Ascending aorta (tissue), 2 donors: ENCODE measurements around the gene RGS3. TPM values are rescaled to one million over a fixed set of nuclear protein-coding genes. Genes with fewer than 3 reads are reported as not detected.
"Not testable (repeated sequence)": the region's sequence is repeated elsewhere in the genome, so short reads cannot be mapped to it uniquely, and the experiment has no call there.

Experiments
- DNase-seq, 2 donors: peaks; one replicate each; pipeline ENCODE4 v3.0.0-alpha.2; 2019; ENCODE audit warnings: low spot score in 2 of 2
- H3K27ac ChIP-seq, 2 donors: fragments of 200-600 bp; sonication (generic); one replicate each; pipeline ENCODE4 v1.5.1; 2016 to 2017; ENCODE audit warnings: mild to moderate bottlenecking in 1 of 2
- H3K27me3 ChIP-seq: fragments of 200-600 bp; sonication (generic); one replicate; pipeline ENCODE4 v1.5.1; 2017
- H3K36me3 ChIP-seq, 2 donors: fragments of 200-600 bp; sonication (generic); one replicate each; pipeline ENCODE4 v1.5.1; 2016
- H3K4me1 ChIP-seq, 2 donors: fragments of 200-600 bp; sonication (generic); one replicate each; pipeline ENCODE4 v1.5.1; 2016 to 2017; ENCODE audit warnings: mild to moderate bottlenecking in 1 of 2
- H3K4me3 ChIP-seq, 2 donors: fragments of 200-600 bp; sonication (generic); one replicate each; pipeline ENCODE4 v1.5.1; 2016 to 2017; ENCODE audit warnings: mild to moderate bottlenecking in 1 of 2
- H3K9me3 ChIP-seq, 2 donors: fragments of 200-600 bp; sonication (generic); one replicate each; pipeline ENCODE4 v1.5.1; 2016
- CTCF ChIP-seq, 3 experiments: fragments of 200-600 bp in 2 of 3; fragments of 450-650 bp in 1 of 3; sonication (generic) in 2 of 3; IDR thresholded peaks; one replicate each; pipeline ENCODE4 v1.5.1; 2016 to 2019; ENCODE audit warnings: antibody characterized with exemption in 3 of 3, mild to moderate bottlenecking in 1 of 3, moderate library complexity in 1 of 3
- intact Hi-C: fragments of 100-400 bp; cut with DNase I; formaldehyde crosslinking; loops from one replicate; pipeline ENCODE4 v1.15.1; 2023
- total RNA-seq: library from RNA; depleted of rRNA; stranded (reverse); fragments of >200 nt; gene quantifications from one replicate; pipeline ENCODE4 v1.1.0, GENCODE V29; 2016

Gene RGS3
- total RNA-seq, 1 donor from 2014 or later = 125 TPM

- peaks cover 12 to 14% of the 10 kb centered on the region in 2 donors for H3K36me3 ChIP-seq
- H3K27ac ChIP-seq = peak overlapping the region; percentile 85 to 92
- H3K9me3 ChIP-seq = no peaks in the 10 kb centered on the region
- H3K4me1 ChIP-seq = peaks cover 13 to 17% of the 10 kb centered on the region in 2 donors
- intact Hi-C loops = no loop called here
- H3K4me3 ChIP-seq = no peak overlapping the region
- no peaks in the 10 kb centered on the region for H3K27me3 ChIP-seq
- no peak for TF ChIP-seq CTCF (IDR thresholded peaks at IDR 0.05)
- peak in 1 of 2 donors; percentile 27 for DNase-seq
Observed at GRCh38 chr9:113547501-113547900, 84.0 kb downstream of the RGS3 start.

- Histone ChIP-seq H3K27me3 (no peaks in the 10 kb centered on the region), H3K36me3 (peaks cover 6 to 10% of the 10 kb centered on the region in 2 donors), H3K4me3 (no peak overlapping the region), H3K9me3 (no peaks in the 10 kb centered on the region), H3K27ac (peak overlapping the region; percentile 85 to 92), H3K4me1 (peaks cover 13 to 17% of the 10 kb centered on the region in 2 donors)
- DNase-seq = peak; percentile 55 to 83
- intact Hi-C loops = no loop called here
- TF ChIP-seq CTCF (IDR thresholded peaks at IDR 0.05) = no peak
Observed at GRCh38 chr9:113548221-113549041, 84.9 kb downstream of the RGS3 start.

GRCh38 chr9:113549892-113550291, 86.4 kb downstream of the RGS3 start:
- H3K4me3 ChIP-seq, H3K27me3 ChIP-seq, intact Hi-C loops, H3K9me3 ChIP-seq, H3K36me3 ChIP-seq: not testable (repeated sequence)
- DNase-seq = peak in 1 of 2 donors; percentile 21
- H3K27ac ChIP-seq = peak overlapping the region in 1 of 2 donors; percentile 85
- peaks cover 13 to 17% of the 10 kb centered on the region in 2 donors for H3K4me1 ChIP-seq

- no peaks in the 10 kb centered on the region for H3K27me3 ChIP-seq
- H3K36me3 ChIP-seq = no peaks in the 10 kb centered on the region
- H3K4me1 ChIP-seq = peaks cover 6 to 15% of the 10 kb centered on the region in 2 donors
- intact Hi-C loops = loop anchor here (5.0 kb wide), 1 partner anchor 35 kb away; no protein-coding TSS in a partner anchor
- no peak for TF ChIP-seq CTCF (IDR thresholded peaks at IDR 0.05)
- H3K4me3 ChIP-seq = no peak overlapping the region
- H3K9me3 ChIP-seq = no peaks in the 10 kb centered on the region
- DNase-seq = peak in 1 of 2 donors; percentile 28
- H3K27ac ChIP-seq = peak overlapping the region; percentile 59 to 72
Observed at GRCh38 chr9:113556877-113557593, 93.5 kb downstream of the RGS3 start.

- intact Hi-C loops = loop anchor here (5.0 kb wide), 1 partner anchor 37 kb away; no protein-coding TSS in a partner anchor
- Histone ChIP-seq H3K36me3 (no peaks in the 10 kb centered on the region), H3K4me3 (no peak overlapping the region), H3K27me3 (no peaks in the 10 kb centered on the region), H3K4me1 (peaks cover 6 to 20% of the 10 kb centered on the region in 2 donors), H3K27ac (peak overlapping the region; percentile 72 to 74), H3K9me3 (no peaks in the 10 kb centered on the region)
- DNase-seq = peak; percentile 67 to 95
- no peak for TF ChIP-seq CTCF (IDR thresholded peaks at IDR 0.05)
Observed at GRCh38 chr9:113558632-113559502, 95.3 kb downstream of the RGS3 start.
